ENCODE measurements around the gene RALGAPA1. TPM values are rescaled to one million over a fixed set of nuclear protein-coding genes. Genes with fewer than 3 reads are reported as not detected.

Gene RALGAPA1
- total RNA-seq, 1 donor from 2014 or later: 47.9 TPM

DNA sequence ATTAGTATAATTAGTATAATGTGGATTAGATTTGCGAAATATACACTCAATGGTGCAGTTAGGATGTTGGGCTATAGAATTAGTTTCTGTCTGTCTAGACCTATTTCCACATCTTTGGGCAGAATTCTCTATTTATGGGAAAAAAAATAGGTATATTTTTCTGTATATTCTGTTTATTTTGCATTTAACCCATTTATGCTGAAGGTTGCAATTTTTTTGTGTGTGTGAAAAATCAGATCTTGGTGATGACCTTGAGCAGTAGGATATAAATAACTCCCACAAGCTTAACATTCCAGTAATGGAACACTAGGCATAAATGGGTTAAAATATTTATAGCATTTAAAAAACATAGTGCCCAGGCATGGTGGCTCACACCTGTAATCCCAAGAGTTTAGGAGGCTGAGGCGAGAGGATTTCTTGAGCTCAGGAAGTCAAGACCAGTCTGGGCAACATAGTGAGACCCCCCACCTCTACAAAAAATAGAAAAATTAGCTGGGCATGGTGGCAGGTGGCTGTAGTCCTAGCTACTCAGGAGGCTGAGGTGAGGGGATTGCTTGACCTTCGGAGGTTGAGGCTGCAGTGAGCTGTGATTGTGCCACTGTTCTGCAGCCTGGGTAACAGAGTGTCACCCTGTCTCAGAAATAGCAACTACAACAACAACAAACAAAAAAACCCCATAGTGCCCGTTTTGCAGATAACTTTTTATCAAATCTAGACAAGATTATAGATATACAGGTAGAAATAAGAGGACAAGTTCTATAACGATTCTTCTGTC, 26.3 kb upstream of the RALGAPA1 start:
- Mint-ChIP-seq H3K27ac (ENCODE audit: unreplicated experiment) (no peak overlapping the region), H3K9me3 (ENCODE audit: unreplicated experiment) (peaks cover 2% of the 10 kb centered on the region), H3K36me3 (ENCODE audit: unreplicated experiment) (peaks cover 53% of the 10 kb centered on the region), H3K4me3 (ENCODE audit: unreplicated experiment) (no peak overlapping the region), H3K4me1 (ENCODE audit: unreplicated experiment) (peaks cover under 1% of the 10 kb centered on the region), H3K27me3 (ENCODE audit: unreplicated experiment) (no peaks in the 10 kb centered on the region)
- DNase-seq (ENCODE audit: extremely low spot score, unreplicated experiment): no peak
- TF ChIP-seq CTCF (IDR thresholded peaks at IDR 0.05): no peak

- no peak for DNase-seq (ENCODE audit: extremely low spot score, unreplicated experiment)
- H3K27ac Mint-ChIP-seq (ENCODE audit: unreplicated experiment): no peak overlapping the region
These were observed 20.4 kb upstream of the RALGAPA1 start for GRCh38 chr14:35829449-35829848.

GRCh38 chr14:35827678-35828472, 18.8 kb upstream of the RALGAPA1 start:
- Mint-ChIP-seq H3K4me3 (ENCODE audit: unreplicated experiment) (peak overlapping the region; percentile 91), H3K27me3 (ENCODE audit: unreplicated experiment) (peaks cover 2% of the 10 kb centered on the region), H3K36me3 (ENCODE audit: unreplicated experiment) (peaks cover 10% of the 10 kb centered on the region), H3K9me3 (ENCODE audit: unreplicated experiment) (no peaks in the 10 kb centered on the region), H3K4me1 (ENCODE audit: unreplicated experiment) (peaks cover 28% of the 10 kb centered on the region), H3K27ac (ENCODE audit: unreplicated experiment) (no peak overlapping the region)
- no peak for TF ChIP-seq CTCF (IDR thresholded peaks at IDR 0.05)
- no peak for DNase-seq (ENCODE audit: extremely low spot score, unreplicated experiment)

More at GRCh38 chr14:35829449-35829848, 20.4 kb upstream of the RALGAPA1 start:
- H3K4me1 Mint-ChIP-seq (ENCODE audit: unreplicated experiment): peaks cover 28% of the 10 kb centered on the region
- no peak overlapping the region for H3K4me3 Mint-ChIP-seq (ENCODE audit: unreplicated experiment)
- H3K9me3 Mint-ChIP-seq (ENCODE audit: unreplicated experiment): no peaks in the 10 kb centered on the region
- peaks cover 18% of the 10 kb centered on the region for H3K36me3 Mint-ChIP-seq (ENCODE audit: unreplicated experiment)
- H3K27me3 Mint-ChIP-seq (ENCODE audit: unreplicated experiment): no peaks in the 10 kb centered on the region
- no peak for TF ChIP-seq CTCF (IDR thresholded peaks at IDR 0.05)

- DNase-seq (ENCODE audit: extremely low spot score, unreplicated experiment): no peak
- Mint-ChIP-seq H3K27me3 (ENCODE audit: unreplicated experiment) (peaks cover 9% of the 10 kb centered on the region), H3K4me1 (ENCODE audit: unreplicated experiment) (peaks cover 28% of the 10 kb centered on the region), H3K9me3 (ENCODE audit: unreplicated experiment) (no peaks in the 10 kb centered on the region), H3K36me3 (ENCODE audit: unreplicated experiment) (peaks cover 10% of the 10 kb centered on the region), H3K4me3 (ENCODE audit: unreplicated experiment) (peak overlapping the region; percentile 91), H3K27ac (ENCODE audit: unreplicated experiment) (peak overlapping the region; percentile 83)
- TF ChIP-seq CTCF (IDR thresholded peaks at IDR 0.05): no peak
These were observed 17.9 kb upstream of the RALGAPA1 start for GRCh38 chr14:35826952-35827416.

Measured in osteocyte (in vitro differentiated cells).